ENCODE results near the gene KCNJ6. TPM values are rescaled to one million over a fixed set of nuclear protein-coding genes. Genes with fewer than 3 reads are reported as not detected.
A peak's percentile ranks its signal among the peaks of the same experiment; 100 is the strongest.

Gene KCNJ6
- total RNA-seq, 2 donors from 2014 or later, result not detected

DNA sequence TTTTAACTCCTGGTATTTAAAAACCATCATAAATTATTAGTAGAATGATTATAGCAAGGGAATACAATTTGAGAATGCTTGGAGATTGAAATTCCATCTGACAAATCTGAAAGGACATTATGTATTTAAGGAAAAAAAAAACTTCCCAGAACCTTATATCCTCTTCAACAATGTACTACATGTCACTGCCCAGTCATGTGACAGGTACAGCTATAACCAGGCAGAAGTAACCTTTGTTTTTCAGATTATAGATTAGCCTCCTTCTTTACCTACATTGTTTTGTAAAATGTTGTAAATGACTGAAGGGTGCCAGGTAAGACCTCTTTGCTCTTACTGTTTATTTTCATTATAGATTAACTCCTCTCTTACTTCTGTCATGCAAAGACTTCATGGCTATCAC lies 96.9 kb downstream of the KCNJ6 start:
- DNase-seq, result no peak
- Mint-ChIP-seq H3K4me1 (ENCODE audit: low read depth) (no peaks in the 10 kb centered on the region), H3K27me3 (ENCODE audit: low read depth) (peaks cover 8% of the 10 kb centered on the region), H3K9me3 (peaks cover 0 to 2% of the 10 kb centered on the region in 2 donors), H3K4me3 (no peak overlapping the region), H3K27ac (no peak overlapping the region), H3K36me3 (ENCODE audit: insufficient read depth in 2 of 2) (peaks cover 0 to 2% of the 10 kb centered on the region in 2 donors)
- no peak for ATAC-seq (replicated peaks in 1 of 2)

DNA sequence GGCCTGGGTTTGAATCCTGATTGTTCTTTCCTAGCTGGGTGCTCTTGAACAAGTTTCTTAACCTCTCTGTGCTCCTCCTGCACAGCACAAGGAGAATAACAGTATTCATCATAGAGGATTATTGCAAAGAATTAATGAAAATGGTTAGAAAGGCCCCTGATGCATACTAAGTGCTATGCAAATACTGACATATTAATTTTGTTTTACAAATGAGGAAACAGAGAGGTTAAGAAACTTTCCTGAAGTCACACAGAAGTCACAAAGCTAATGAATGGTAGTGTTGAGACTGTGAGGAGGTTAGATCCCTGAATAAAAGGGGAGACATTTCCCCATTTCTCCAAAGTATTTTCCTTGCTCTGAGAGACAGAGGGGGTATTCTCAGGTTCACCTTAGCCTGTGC lies 99.0 kb downstream of the KCNJ6 start:
- H3K36me3 Mint-ChIP-seq (ENCODE audit: insufficient read depth in 2 of 2), result no peaks in the 10 kb centered on the region
- H3K4me1 Mint-ChIP-seq (ENCODE audit: low read depth), result no peaks in the 10 kb centered on the region
- H3K9me3 Mint-ChIP-seq, result peaks cover 3 to 5% of the 10 kb centered on the region in 2 donors
- H3K27me3 Mint-ChIP-seq (ENCODE audit: low read depth), result peaks cover 8% of the 10 kb centered on the region
- H3K27ac Mint-ChIP-seq, result no peak overlapping the region
- no peak overlapping the region for H3K4me3 Mint-ChIP-seq
- ATAC-seq (replicated peaks in 1 of 2) (no peak), DNase-seq (no peak)

GRCh38 chr21:37815893-37816292 lies 100.4 kb downstream of the KCNJ6 start:
- ATAC-seq (replicated peaks in 1 of 2) (no peak), DNase-seq (no peak)
- H3K9me3 Mint-ChIP-seq, result peaks cover 5 to 10% of the 10 kb centered on the region in 2 donors
- no peak overlapping the region for H3K27ac Mint-ChIP-seq
- peaks cover 15% of the 10 kb centered on the region for H3K27me3 Mint-ChIP-seq (ENCODE audit: low read depth)
- H3K36me3 Mint-ChIP-seq (ENCODE audit: insufficient read depth in 2 of 2), result peaks cover 0 to 2% of the 10 kb centered on the region in 2 donors
- H3K4me3 Mint-ChIP-seq, result no peak overlapping the region
- no peaks in the 10 kb centered on the region for H3K4me1 Mint-ChIP-seq (ENCODE audit: low read depth)

GRCh38 chr21:37811711-37812110 lies 104.5 kb downstream of the KCNJ6 start:
- DNase-seq (no peak), ATAC-seq (replicated peaks in 1 of 2) (no peak)
- Mint-ChIP-seq H3K4me1 (ENCODE audit: low read depth) (no peaks in the 10 kb centered on the region), H3K9me3 (peaks cover 5 to 10% of the 10 kb centered on the region in 2 donors), H3K36me3 (ENCODE audit: insufficient read depth in 2 of 2) (peaks cover 0 to 2% of the 10 kb centered on the region in 2 donors), H3K27ac (no peak overlapping the region), H3K27me3 (ENCODE audit: low read depth) (peaks cover 7% of the 10 kb centered on the region), H3K4me3 (no peak overlapping the region)

DNA sequence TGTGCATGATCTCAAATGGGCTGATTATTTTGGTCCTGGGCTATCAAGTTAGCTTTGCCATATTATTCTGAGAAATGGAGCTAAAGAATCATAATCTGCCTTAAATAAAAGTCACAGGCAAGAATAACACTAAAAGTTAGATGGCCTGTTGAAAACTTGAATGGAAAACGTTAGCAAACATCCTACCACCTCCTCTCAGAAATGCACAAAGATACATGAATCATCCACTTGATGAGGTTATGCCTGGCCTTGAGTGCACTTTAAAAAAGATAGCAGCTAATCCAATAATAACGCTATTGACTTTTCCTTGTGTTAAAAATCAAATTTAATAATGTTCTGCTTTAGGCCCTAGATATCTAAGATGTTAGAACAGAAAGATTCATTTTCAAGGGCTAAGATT lies 108.0 kb downstream of the KCNJ6 start:
- DNase-seq (no peak), ATAC-seq (replicated peaks in 1 of 2) (no peak)
- Mint-ChIP-seq H3K27ac (no peak overlapping the region), H3K9me3 (peaks cover 5 to 9% of the 10 kb centered on the region in 2 donors), H3K4me3 (no peak overlapping the region), H3K4me1 (ENCODE audit: low read depth) (no peaks in the 10 kb centered on the region), H3K36me3 (ENCODE audit: insufficient read depth in 2 of 2) (peaks cover 0 to 2% of the 10 kb centered on the region in 2 donors), H3K27me3 (ENCODE audit: low read depth) (peaks cover 14% of the 10 kb centered on the region)

DNA sequence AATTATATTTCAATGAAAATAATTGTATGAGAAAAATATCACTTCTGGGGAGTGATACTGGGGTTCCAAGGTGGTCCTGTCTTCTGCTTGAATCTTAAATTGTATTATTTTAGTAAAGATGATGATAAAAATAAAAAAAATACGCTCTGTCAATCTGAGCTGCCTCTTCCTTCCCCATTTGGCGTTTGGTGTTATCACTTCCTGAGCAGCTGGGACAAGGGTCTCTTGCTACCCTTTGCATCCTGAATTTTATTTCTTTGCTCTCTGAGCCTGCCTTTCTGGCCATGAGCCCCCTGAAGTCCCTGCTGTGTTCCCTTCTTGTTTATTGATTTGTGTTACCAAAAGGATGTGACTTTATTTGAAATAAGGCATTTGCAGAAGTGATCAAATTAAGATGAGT lies 111.0 kb downstream of the KCNJ6 start:
- no peak overlapping the region for H3K4me3 Mint-ChIP-seq
- no peaks in the 10 kb centered on the region for H3K9me3 Mint-ChIP-seq
- no peaks in the 10 kb centered on the region for H3K36me3 Mint-ChIP-seq (ENCODE audit: insufficient read depth in 2 of 2)
- ATAC-seq (replicated peaks in 1 of 2), result no peak
- no peaks in the 10 kb centered on the region for H3K4me1 Mint-ChIP-seq (ENCODE audit: low read depth)
- H3K27me3 Mint-ChIP-seq (ENCODE audit: low read depth), result peaks cover 6% of the 10 kb centered on the region
- no peak overlapping the region for H3K27ac Mint-ChIP-seq
- no peak for DNase-seq

GRCh38 chr21:37804001-37804400 lies 112.3 kb downstream of the KCNJ6 start:
- no peaks in the 10 kb centered on the region for H3K4me1 Mint-ChIP-seq (ENCODE audit: low read depth)
- no peak overlapping the region for H3K4me3 Mint-ChIP-seq
- ATAC-seq (replicated peaks in 1 of 2), result no peak
- no peak overlapping the region for H3K27ac Mint-ChIP-seq
- peaks cover 10% of the 10 kb centered on the region for H3K27me3 Mint-ChIP-seq (ENCODE audit: low read depth)
- no peak for DNase-seq
- H3K36me3 Mint-ChIP-seq (ENCODE audit: insufficient read depth in 2 of 2), result no peaks in the 10 kb centered on the region
- no peaks in the 10 kb centered on the region for H3K9me3 Mint-ChIP-seq

GRCh38 chr21:37803101-37803651 lies 113.1 kb downstream of the KCNJ6 start:
- Mint-ChIP-seq H3K9me3 (no peaks in the 10 kb centered on the region), H3K27ac (no peak overlapping the region), H3K36me3 (ENCODE audit: insufficient read depth in 2 of 2) (no peaks in the 10 kb centered on the region), H3K27me3 (ENCODE audit: low read depth) (peaks cover 18% of the 10 kb centered on the region), H3K4me1 (ENCODE audit: low read depth) (no peaks in the 10 kb centered on the region), H3K4me3 (no peak overlapping the region)
- DNase-seq, result no peak
- ATAC-seq (replicated peaks in 1 of 2), result no peak

DNA sequence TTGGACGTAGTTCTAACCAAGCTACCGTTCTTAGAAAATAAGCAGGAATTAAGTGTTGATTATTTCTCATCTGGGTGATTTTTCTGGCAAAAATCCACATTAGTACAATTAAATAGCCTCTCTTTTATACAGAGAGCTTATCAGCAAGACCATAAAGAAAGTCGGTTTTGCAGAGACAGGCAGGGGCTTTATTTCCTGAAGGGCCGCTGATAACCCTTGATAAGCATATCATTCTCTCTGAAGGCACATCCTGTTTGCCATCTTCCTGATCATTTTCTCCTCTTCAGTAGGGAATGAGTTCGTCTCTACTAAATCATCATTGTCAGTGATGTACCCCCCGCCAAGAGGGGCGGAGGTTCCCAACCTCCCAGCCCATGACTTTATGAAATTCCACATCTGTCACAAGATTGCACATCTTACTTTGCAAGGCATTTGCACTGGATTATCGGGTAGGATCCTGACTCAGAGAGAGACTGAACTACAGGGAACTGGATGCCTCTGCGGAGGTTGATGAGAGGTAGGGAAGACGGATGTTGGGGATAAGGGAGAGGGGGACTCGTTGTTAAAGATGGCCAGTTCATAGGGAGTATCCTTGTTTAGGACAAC lies 115.7 kb downstream of the KCNJ6 start:
- H3K27me3 Mint-ChIP-seq (ENCODE audit: low read depth), result peaks cover 13% of the 10 kb centered on the region
- ATAC-seq (replicated peaks in 1 of 2) (no peak), DNase-seq (no peak)
- H3K9me3 Mint-ChIP-seq, result no peaks in the 10 kb centered on the region
- no peaks in the 10 kb centered on the region for H3K36me3 Mint-ChIP-seq (ENCODE audit: insufficient read depth in 2 of 2)
- H3K4me1 Mint-ChIP-seq (ENCODE audit: low read depth), result no peaks in the 10 kb centered on the region
- no peak overlapping the region for H3K4me3 Mint-ChIP-seq
- H3K27ac Mint-ChIP-seq, result no peak overlapping the region

DNA sequence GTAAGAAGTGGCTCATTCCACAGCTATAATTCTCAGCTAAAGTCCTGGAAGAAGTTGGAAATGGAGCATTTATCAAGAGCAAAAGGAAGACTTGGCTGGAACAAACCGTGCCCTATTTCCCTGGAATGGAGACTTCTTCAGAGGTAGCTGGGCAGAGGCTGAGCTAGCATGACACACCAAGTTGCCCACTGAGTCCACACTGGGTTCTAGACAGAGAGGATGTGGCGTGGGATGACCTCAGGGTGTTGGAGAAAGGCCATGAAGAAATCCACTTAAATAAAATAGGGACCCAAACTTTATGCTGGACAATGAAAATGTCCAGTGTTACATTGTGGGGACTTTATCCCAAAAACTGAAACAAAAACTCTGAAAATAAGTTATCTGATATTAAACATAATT lies 116.2 kb downstream of the KCNJ6 start:
- no peak for ATAC-seq (replicated peaks in 1 of 2)
- H3K4me3 Mint-ChIP-seq, result no peak overlapping the region
- DNase-seq, result no peak
- H3K4me1 Mint-ChIP-seq (ENCODE audit: low read depth), result no peaks in the 10 kb centered on the region
- no peaks in the 10 kb centered on the region for H3K9me3 Mint-ChIP-seq
- H3K36me3 Mint-ChIP-seq (ENCODE audit: insufficient read depth in 2 of 2), result no peaks in the 10 kb centered on the region
- H3K27ac Mint-ChIP-seq, result no peak overlapping the region
- H3K27me3 Mint-ChIP-seq (ENCODE audit: low read depth), result peaks cover 13% of the 10 kb centered on the region

DNA sequence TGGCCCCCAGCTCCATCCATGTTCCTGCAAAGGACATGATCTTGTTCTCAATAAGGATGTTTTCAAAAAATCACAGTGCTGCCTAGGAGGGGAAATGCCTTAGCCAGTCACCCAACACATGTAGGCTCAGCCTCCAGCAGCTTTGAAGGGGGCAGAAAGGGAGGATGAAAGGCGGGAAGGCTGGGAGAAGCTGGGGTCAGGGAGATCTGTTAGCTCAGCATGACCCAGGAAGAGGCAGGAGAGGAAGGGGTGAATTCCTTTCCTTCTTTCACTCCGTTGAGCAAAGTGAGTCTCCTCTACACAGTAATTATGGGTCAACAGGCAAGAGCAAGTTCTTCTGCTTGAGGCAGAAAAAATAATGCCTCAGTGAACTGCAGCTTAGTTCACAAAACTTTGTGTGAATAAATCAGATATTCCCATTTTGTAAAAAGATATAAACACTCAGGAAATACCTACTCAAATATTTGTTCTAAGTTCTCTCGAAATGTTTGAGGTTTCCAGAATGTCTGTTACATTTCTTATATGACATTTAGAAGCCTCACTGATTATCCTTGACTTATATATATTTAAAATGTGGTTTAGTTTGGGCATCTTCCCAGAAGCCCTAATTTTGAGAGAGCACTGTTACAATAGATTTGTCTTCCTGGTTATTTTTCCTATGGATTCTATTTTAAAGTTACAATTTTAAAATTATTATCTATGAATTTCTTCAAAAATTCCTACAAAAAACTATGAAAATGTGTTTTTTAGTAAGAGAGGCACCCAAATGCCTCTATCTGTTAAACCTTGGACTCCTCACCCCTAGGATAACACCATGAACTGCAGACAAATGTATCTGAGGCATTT lies 116.8 kb downstream of the KCNJ6 start:
- no peaks in the 10 kb centered on the region for H3K9me3 Mint-ChIP-seq
- no peaks in the 10 kb centered on the region for H3K4me1 Mint-ChIP-seq (ENCODE audit: low read depth)
- no peak overlapping the region for H3K27ac Mint-ChIP-seq
- ATAC-seq (replicated peaks in 1 of 2), result no peak
- no peak overlapping the region for H3K4me3 Mint-ChIP-seq
- peaks cover 13% of the 10 kb centered on the region for H3K27me3 Mint-ChIP-seq (ENCODE audit: low read depth)
- no peaks in the 10 kb centered on the region for H3K36me3 Mint-ChIP-seq (ENCODE audit: insufficient read depth in 2 of 2)
- DNase-seq, result no peak

- peaks cover 4% of the 10 kb centered on the region for H3K4me1 Mint-ChIP-seq (ENCODE audit: low read depth)
- H3K36me3 Mint-ChIP-seq (ENCODE audit: insufficient read depth in 2 of 2), result no peaks in the 10 kb centered on the region
- no peaks in the 10 kb centered on the region for H3K9me3 Mint-ChIP-seq
- peaks cover 13% of the 10 kb centered on the region for H3K27me3 Mint-ChIP-seq (ENCODE audit: low read depth)
- peak; percentile 38 to 53 for ATAC-seq (replicated peaks in 1 of 2)
- DNase-seq, result no peak
- H3K4me3 Mint-ChIP-seq, result no peak overlapping the region
- no peak overlapping the region for H3K27ac Mint-ChIP-seq
Measured at GRCh38 chr21:37797403-37797802, 118.9 kb downstream of the KCNJ6 start.

GRCh38 chr21:37796011-37796410 lies 120.2 kb downstream of the KCNJ6 start:
- H3K36me3 Mint-ChIP-seq (ENCODE audit: insufficient read depth in 2 of 2), result no peaks in the 10 kb centered on the region

More at GRCh38 chr21:37796011-37796410, 120.2 kb downstream of the KCNJ6 start:
- H3K4me1 Mint-ChIP-seq (ENCODE audit: low read depth), result peaks cover 4% of the 10 kb centered on the region
- no peak for ATAC-seq (replicated peaks in 1 of 2)
- DNase-seq, result no peak
- H3K27me3 Mint-ChIP-seq (ENCODE audit: low read depth), result peaks cover 13% of the 10 kb centered on the region
- no peak overlapping the region for H3K4me3 Mint-ChIP-seq
- H3K9me3 Mint-ChIP-seq, result no peaks in the 10 kb centered on the region
- H3K27ac Mint-ChIP-seq, result no peak overlapping the region

Measured in activated T-cell treated with anti-CD3 and anti-CD28 coated beads, Interleukin-2, amount 50 U/mL, for 72 hours (primary cell).